HepG2 (cell line): ENCODE measurements around the gene KRTAP10-8. TPM values are rescaled to one million over a fixed set of nuclear protein-coding genes. Genes with fewer than 3 reads are reported as not detected.
A peak's percentile ranks its signal among the peaks of the same experiment; 100 is the strongest.

ENCODE experiments used
- BRD4 ChIP-seq: sonication (generic); formaldehyde crosslinking; IDR thresholded peaks from 2 replicates; pipeline ENCODE4 v1.4.0; 2020; ENCODE audit warnings: missing genetic modification reagents
- CEBPG ChIP-seq: IDR thresholded peaks from 2 replicates; pipeline ENCODE4 v1.6.1; 2016
- MAZ ChIP-seq, 2 experiments: sonication (generic) in 1 of 2; formaldehyde crosslinking in 1 of 2; IDR thresholded peaks; 2 replicates each; pipeline versions ENCODE4 v1.5.0 to v1.6.1; 2012 to 2020; ENCODE audit warnings: low read depth in 2 of 2, mild to moderate bottlenecking in 2 of 2, borderline replicate concordance in 1 of 2, improper control_type of control experiment in 1 of 2, low read length in 1 of 2, missing genetic modification reagents in 1 of 2, moderate library complexity in 1 of 2
- MEIS2 ChIP-seq: sonication (generic); formaldehyde crosslinking; IDR thresholded peaks from 2 replicates; pipeline ENCODE4 v1.9.0; 2021; ENCODE audit warnings: mild to moderate bottlenecking, missing genetic modification reagents
- MTA1 ChIP-seq: sonication (generic); formaldehyde crosslinking; IDR thresholded peaks from 2 replicates; pipeline ENCODE4 v1.4.0; 2020; ENCODE audit warnings: missing genetic modification reagents, mild to moderate bottlenecking, borderline replicate concordance
- PHF21A ChIP-seq: sonication (generic); formaldehyde crosslinking; IDR thresholded peaks from 2 replicates; pipeline ENCODE4 v1.5.0; 2020; ENCODE audit warnings: mild to moderate bottlenecking, missing genetic modification reagents
- PITX1 ChIP-seq: sonication (generic); formaldehyde crosslinking; IDR thresholded peaks from 2 replicates; pipeline ENCODE4 v1.5.1; 2020; ENCODE audit warnings: mild to moderate bottlenecking, missing genetic modification reagents
- RARA ChIP-seq: IDR thresholded peaks from 2 replicates; pipeline ENCODE4 v1.6.1; 2016; ENCODE audit warnings: missing genetic modification reagents, missing compliant biosample characterization
- REL ChIP-seq: sonication (generic); formaldehyde crosslinking; conservative IDR thresholded peaks from 2 replicates; pipeline ENCODE4 v1.8.0; 2022; ENCODE audit warnings: mild to moderate bottlenecking, missing genetic modification reagents, moderate library complexity
- REPIN1 ChIP-seq: sonication (generic); formaldehyde crosslinking; IDR thresholded peaks from 2 replicates; pipeline ENCODE4 v1.8.0; 2022; ENCODE audit warnings: missing genetic modification reagents, low read depth, mild to moderate bottlenecking, borderline replicate concordance
- SMYD3 ChIP-seq: sonication (generic); formaldehyde crosslinking; IDR thresholded peaks from 2 replicates; pipeline ENCODE4 v1.8.1; 2023; ENCODE audit warnings: mild to moderate bottlenecking, missing genetic modification reagents
- ZNF331 ChIP-seq: sonication (generic); formaldehyde crosslinking; IDR thresholded peaks from 2 replicates; pipeline ENCODE4 v1.4.0; 2020; ENCODE audit warnings: missing genetic modification reagents
- polyA plus RNA-seq, 8 experiments: library from polyadenylated mRNA; depleted of rRNA in 3 of 8; stranded (reverse) in 7 of 8; unstranded in 1 of 8; fragments of >200 nt; fragmentation: Illumina TruSeq in 4 of 8; extraction: Trizol in 4 of 8; gene quantifications; 2 replicates each; pipeline versions ENCODE4 v1.2.1 to v1.2.3, GENCODE V29; 2011 to 2016; ENCODE audit warnings: low read depth in 4 of 8, missing spikeins in 1 of 8, mixed read lengths in 1 of 8; ENCODE audit not compliant: insufficient read depth in 1 of 8
- total RNA-seq, 5 experiments: library from RNA; depleted of rRNA; stranded (reverse); fragments of >200 nt; fragmentation: Illumina TruSeq; extraction: Trizol; gene quantifications; 2 replicates each; pipeline ENCODE4 v1.2.3, GENCODE V29; 2016; ENCODE audit warnings: low read depth in 1 of 5
- TF ChIP-seq, protein P1 (sequence below): sonication (generic); formaldehyde crosslinking; IDR thresholded peaks from 2 replicates; pipeline ENCODE4 v1.4.0; 2020; ENCODE audit warnings: mild to moderate bottlenecking, missing genetic modification reagents
- TF ChIP-seq, protein P2 (sequence below): IDR thresholded peaks from 2 replicates; pipeline ENCODE4 v1.6.1; 2016
- TF ChIP-seq, protein P3 (sequence below): sonication (generic); formaldehyde crosslinking; IDR thresholded peaks from 2 replicates; pipeline ENCODE4 v1.5.0; 2020; ENCODE audit warnings: missing genetic modification reagents
- TF ChIP-seq, protein P4 (sequence below): sonication (generic); formaldehyde crosslinking; IDR thresholded peaks from 2 replicates; pipeline ENCODE4 v1.5.0; 2020; ENCODE audit warnings: mild to moderate bottlenecking, missing genetic modification reagents, borderline replicate concordance
- TF ChIP-seq, protein P5 (sequence below): sonication (generic); formaldehyde crosslinking; IDR thresholded peaks from 2 replicates; pipeline ENCODE4 v1.4.0; 2020; ENCODE audit warnings: mild to moderate bottlenecking, missing genetic modification reagents
- TF ChIP-seq, protein P6 (sequence below): IDR thresholded peaks from 2 replicates; pipeline ENCODE4 v1.6.1; 2016; ENCODE audit warnings: missing genetic modification reagents, missing compliant biosample characterization

KRTAP10-8 gene
- total and polyA plus RNA-seq, 2 of the 13 experiments (the other 11 are each of a cell fraction or from before 2014, with no cell fraction given), result not detected

DNA sequence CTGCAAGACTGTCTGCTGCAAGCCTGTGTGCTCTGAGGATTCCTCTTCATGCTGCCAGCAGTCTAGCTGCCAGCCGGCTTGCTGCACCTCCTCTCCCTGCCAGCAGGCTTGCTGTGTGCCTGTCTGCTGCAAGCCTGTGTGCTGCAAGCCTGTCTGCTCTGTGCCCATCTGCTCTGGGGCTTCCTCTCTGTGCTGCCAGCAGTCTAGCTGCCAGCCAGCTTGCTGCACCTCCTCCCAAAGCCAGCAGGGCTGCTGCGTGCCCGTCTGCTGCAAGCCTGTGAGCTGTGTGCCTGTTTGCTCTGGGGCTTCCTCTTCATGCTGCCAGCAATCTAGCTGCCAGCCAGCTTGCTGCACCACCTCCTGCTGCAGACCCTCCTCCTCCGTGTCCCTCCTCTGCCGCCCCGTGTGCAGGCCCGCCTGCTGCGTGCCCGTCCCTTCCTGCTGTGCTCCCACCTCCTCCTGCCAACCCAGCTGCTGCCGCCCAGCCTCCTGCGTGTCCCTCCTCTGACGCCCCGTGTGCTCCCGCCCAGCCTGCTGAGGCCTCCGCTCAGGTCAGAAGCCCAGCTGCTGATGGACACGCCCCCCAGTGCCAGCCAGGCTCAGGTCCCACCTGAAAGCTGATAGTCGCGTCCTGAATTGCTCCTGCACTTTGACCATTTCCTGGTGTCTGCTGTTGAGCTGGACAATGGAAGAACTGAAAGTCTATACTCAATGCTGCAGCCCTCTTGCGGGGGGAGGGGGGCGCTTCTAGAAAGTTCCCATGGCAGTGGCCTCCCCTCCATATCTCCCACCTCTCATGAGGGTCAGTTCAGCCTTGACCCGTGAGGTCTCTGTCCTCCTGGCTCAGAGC, 37.2 kb upstream of the KRTAP10-8 start (continued):
- TF ChIP-seq MEIS2 (CRISPR knock-in tag) (peak; percentile 63; the same call in 1 of the 2 replicates), REL (peak; percentile 54; the same call in 1 of the 2 replicates), ZNF331 (CRISPR knock-in tag) (peak; percentile 25; the same call in 1 of the 2 replicates), PHF21A (CRISPR knock-in tag) (peak; percentile 48; the same call in 1 of the 2 replicates), BRD4 (CRISPR knock-in tag) (peak; percentile 33; the same call in 1 of the 2 replicates), MAZ (IDR thresholded peaks at IDR 0.05; ENCODE audit: borderline replicate concordance, low read depth, low read length) (no peak), MAZ (CRISPR knock-in tag; IDR thresholded peaks at IDR 0.05; ENCODE audit: low read depth) (peak; percentile 73), PITX1 (CRISPR knock-in tag) (peak; percentile 55; the same call in 1 of the 2 replicates), RARA (no peak), CEBPG (CRISPR knock-in tag) (peak; percentile 31; the same call in 1 of the 2 replicates), MTA1 (CRISPR knock-in tag) (peak; percentile 88; the same call in 1 of the 2 replicates), REPIN1 (CRISPR knock-in tag) (0 out of 2 replicates have a peak, but pooled peaks have one; percentile 56), SMYD3 (CRISPR knock-in tag) (no peak)
- TF ChIP-seq, protein P1, sequence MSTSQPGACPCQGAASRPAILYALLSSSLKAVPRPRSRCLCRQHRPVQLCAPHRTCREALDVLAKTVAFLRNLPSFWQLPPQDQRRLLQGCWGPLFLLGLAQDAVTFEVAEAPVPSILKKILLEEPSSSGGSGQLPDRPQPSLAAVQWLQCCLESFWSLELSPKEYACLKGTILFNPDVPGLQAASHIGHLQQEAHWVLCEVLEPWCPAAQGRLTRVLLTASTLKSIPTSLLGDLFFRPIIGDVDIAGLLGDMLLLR (CRISPR knock-in tag), result peak; percentile 18; the same call in 1 of the 2 replicates
- TF ChIP-seq, protein P2, sequence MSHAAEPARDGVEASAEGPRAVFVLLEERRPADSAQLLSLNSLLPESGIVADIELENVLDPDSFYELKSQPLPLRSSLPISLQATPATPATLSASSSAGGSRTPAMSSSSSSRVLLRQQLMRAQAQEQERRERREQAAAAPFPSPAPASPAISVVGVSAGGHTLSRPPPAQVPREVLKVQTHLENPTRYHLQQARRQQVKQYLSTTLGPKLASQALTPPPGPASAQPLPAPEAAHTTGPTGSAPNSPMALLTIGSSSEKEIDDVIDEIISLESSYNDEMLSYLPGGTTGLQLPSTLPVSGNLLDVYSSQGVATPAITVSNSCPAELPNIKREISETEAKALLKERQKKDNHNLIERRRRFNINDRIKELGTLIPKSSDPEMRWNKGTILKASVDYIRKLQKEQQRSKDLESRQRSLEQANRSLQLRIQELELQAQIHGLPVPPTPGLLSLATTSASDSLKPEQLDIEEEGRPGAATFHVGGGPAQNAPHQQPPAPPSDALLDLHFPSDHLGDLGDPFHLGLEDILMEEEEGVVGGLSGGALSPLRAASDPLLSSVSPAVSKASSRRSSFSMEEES, result no peak
- TF ChIP-seq, protein P3, sequence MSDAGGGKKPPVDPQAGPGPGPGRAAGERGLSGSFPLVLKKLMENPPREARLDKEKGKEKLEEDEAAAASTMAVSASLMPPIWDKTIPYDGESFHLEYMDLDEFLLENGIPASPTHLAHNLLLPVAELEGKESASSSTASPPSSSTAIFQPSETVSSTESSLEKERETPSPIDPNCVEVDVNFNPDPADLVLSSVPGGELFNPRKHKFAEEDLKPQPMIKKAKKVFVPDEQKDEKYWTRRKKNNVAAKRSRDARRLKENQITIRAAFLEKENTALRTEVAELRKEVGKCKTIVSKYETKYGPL (CRISPR knock-in tag), result no peak
- TF ChIP-seq, protein P4, sequence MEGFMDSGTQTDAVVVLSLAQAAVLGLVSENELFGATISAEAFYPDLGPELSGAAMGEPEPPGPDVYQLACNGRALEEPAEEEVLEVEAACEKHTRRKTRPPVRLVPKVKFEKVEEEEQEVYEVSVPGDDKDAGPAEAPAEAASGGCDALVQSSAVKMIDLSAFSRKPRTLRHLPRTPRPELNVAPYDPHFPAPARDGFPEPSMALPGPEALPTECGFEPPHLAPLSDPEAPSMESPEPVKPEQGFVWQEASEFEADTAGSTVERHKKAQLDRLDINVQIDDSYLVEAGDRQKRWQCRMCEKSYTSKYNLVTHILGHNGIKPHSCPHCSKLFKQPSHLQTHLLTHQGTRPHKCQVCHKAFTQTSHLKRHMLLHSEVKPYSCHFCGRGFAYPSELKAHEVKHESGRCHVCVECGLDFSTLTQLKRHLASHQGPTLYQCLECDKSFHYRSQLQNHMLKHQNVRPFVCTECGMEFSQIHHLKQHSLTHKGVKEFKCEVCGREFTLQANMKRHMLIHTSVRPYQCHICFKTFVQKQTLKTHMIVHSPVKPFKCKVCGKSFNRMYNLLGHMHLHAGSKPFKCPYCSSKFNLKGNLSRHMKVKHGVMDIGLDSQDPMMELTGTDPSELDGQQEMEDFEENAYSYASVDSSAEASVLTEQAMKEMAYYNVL (CRISPR knock-in tag), result peak; percentile 86; the same call in 1 of the 2 replicates
- TF ChIP-seq, protein P5, sequence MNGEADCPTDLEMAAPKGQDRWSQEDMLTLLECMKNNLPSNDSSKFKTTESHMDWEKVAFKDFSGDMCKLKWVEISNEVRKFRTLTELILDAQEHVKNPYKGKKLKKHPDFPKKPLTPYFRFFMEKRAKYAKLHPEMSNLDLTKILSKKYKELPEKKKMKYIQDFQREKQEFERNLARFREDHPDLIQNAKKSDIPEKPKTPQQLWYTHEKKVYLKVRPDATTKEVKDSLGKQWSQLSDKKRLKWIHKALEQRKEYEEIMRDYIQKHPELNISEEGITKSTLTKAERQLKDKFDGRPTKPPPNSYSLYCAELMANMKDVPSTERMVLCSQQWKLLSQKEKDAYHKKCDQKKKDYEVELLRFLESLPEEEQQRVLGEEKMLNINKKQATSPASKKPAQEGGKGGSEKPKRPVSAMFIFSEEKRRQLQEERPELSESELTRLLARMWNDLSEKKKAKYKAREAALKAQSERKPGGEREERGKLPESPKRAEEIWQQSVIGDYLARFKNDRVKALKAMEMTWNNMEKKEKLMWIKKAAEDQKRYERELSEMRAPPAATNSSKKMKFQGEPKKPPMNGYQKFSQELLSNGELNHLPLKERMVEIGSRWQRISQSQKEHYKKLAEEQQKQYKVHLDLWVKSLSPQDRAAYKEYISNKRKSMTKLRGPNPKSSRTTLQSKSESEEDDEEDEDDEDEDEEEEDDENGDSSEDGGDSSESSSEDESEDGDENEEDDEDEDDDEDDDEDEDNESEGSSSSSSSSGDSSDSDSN (CRISPR knock-in tag), result 0 out of 2 replicates have a peak, but pooled peaks have one; percentile 25
- TF ChIP-seq, protein P6, sequence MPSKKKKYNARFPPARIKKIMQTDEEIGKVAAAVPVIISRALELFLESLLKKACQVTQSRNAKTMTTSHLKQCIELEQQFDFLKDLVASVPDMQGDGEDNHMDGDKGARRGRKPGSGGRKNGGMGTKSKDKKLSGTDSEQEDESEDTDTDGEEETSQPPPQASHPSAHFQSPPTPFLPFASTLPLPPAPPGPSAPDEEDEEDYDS, result peak; percentile 61; the same call in 1 of the 2 replicates
